RWPE1 (cell line): ENCODE results near the gene PHLPP1.

Experiments used
- CTCF ChIA-PET: fragments of 350-600 bp; sonication (Branson Sonifier 250); formaldehyde crosslinking; extraction: SDS; loops from one replicate; lab custom pipeline; 2021; lab: Yijun Ruan, JAX
- POLR2A ChIA-PET: fragments of 400-600 bp; formaldehyde crosslinking; extraction: SDS; loops from one replicate; lab custom pipeline; 2020; ENCODE audit warnings: antibody characterized with exemption; ENCODE audit not compliant: low non-redundant PET; lab: Yijun Ruan, JAX
- DNase-seq: peaks from one replicate; pipeline ENCODE4 v3.0.0; 2012; ENCODE audit warnings: low spot score
- H3K27ac ChIP-seq: fragments of 450-650 bp; 2 replicates; pipeline ENCODE4 v1.5.1; 2017
- TF ChIP-seq, protein P1 (sequence below): fragments of 450-650 bp; conservative IDR thresholded peaks from 2 replicates; pipeline ENCODE4 v1.5.1; 2017; ENCODE audit warnings: low read depth, mild to moderate bottlenecking

PHLPP1 gene

DNA sequence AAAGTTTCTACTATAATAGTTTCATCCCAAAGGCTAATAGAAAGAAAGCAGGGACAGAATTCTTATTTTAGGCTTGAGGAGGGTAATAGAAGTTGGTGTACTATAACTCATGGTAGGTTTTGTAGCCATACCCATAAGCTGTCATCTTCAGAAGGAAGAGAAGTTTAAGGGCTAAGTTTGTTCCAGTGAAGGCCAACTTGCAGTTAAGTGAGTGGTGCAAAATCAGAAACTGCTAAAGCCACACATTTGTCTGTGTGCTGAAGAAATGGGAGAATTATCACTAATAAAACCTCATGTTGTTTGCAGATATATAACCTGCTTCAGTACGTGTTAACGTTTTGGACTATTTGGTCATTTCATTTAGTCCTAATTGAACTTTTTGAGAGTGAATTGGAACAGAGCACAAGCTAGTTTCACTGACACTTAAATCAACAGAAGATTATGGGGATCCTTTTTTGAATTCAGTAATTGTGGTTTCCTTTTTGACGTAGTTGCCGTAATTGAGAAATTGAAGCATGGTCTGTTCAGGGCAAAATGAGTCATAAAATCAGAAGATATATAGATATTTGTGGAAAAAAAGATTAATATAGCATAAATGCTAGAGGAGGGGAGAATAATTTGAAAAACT lies 69.1 kb downstream of the PHLPP1 start:
- POLR2A ChIA-PET: no interaction called here

DNA sequence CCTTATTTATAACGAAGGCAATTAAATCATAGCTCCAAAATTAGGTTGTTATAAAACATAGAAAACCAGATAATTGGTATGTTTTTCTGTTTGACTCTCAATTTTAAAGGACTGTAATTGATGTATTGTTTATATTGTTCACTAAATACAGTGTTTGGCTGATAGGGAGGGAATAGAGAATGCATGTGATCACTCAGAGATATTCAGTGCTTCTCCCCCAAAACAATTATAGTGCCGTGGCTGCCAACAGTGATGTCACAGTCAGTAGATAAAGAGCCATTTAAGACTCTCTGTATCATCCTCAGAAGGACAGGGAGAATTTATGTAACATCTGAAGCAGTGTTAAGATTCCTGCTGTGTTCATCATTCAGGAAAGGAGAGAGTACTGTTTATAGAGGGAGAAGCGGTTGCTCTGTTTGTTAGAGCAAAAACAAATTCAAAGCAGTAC lies 69.6 kb downstream of the PHLPP1 start:
- ChIA-PET POLR2A (no interaction called here), CTCF (no interaction called here)
- TF ChIP-seq, protein P1, sequence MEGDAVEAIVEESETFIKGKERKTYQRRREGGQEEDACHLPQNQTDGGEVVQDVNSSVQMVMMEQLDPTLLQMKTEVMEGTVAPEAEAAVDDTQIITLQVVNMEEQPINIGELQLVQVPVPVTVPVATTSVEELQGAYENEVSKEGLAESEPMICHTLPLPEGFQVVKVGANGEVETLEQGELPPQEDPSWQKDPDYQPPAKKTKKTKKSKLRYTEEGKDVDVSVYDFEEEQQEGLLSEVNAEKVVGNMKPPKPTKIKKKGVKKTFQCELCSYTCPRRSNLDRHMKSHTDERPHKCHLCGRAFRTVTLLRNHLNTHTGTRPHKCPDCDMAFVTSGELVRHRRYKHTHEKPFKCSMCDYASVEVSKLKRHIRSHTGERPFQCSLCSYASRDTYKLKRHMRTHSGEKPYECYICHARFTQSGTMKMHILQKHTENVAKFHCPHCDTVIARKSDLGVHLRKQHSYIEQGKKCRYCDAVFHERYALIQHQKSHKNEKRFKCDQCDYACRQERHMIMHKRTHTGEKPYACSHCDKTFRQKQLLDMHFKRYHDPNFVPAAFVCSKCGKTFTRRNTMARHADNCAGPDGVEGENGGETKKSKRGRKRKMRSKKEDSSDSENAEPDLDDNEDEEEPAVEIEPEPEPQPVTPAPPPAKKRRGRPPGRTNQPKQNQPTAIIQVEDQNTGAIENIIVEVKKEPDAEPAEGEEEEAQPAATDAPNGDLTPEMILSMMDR: no peak
- H3K27ac ChIP-seq: no peak overlapping the region
- DNase-seq: no peak

More for the DNA sequence above, 69.1 kb downstream of the PHLPP1 start:
- no peak overlapping the region for H3K27ac ChIP-seq
- CTCF ChIA-PET: no interaction called here
- no peak for DNase-seq
- TF ChIP-seq, protein P1: no peak

DNA sequence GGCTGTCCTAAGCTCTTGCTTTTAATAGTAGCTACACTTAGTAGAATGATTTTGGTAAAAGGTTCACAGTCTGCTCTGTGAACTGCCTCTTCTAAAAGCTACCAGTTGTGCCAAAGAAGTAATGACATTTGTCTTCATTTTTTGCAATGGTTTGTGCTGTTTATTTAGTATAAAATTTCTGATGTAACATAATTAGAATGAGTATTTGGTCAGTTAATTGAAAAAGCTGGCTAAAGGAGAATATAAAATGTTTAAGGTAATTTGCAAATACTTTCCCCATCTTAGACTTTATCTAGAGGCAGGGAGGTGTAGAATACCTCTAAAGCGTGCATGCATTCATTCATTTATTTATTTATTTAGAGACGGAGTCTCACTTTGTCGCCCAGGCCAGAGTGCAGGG lies 71.3 kb downstream of the PHLPP1 start:
- TF ChIP-seq, protein P1: no peak
- no peak for DNase-seq
- ChIA-PET POLR2A (no interaction called here), CTCF (interaction anchor here (0.7 kb wide), 1 partner anchor 194 kb away, joined by 5 read pairs; no protein-coding TSS in a partner anchor)
- H3K27ac ChIP-seq: no peak overlapping the region

DNA sequence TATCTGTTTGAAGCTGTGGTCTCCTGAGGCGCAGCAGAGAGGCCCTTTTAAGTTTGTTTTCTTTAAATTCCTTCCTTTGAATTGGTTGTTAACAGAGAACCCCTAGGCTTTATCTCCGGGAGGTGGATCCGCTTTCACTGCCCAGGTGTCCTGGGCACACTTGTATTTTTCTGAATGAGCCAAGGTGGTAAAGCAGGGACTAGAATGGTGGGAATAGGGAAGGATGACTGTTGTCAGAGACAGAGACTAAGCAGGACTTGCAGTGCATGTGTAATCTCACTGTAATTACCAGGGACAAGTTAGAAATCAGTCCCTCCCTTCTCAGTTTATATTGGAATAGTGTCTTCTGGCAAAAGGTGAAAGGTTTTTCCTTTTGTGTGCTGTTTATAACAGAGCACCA lies 72.8 kb downstream of the PHLPP1 start:
- POLR2A ChIA-PET: no interaction called here
- TF ChIP-seq, protein P1: no peak
- CTCF ChIA-PET: interaction anchor here (0.6 to 1.1 kb wide), 2 partner anchors 73 to 203 kb away, joined by 3 to 4 read pairs; partner anchors contain the start of gene PHLPP1
- no peak overlapping the region for H3K27ac ChIP-seq
- no peak for DNase-seq

DNA sequence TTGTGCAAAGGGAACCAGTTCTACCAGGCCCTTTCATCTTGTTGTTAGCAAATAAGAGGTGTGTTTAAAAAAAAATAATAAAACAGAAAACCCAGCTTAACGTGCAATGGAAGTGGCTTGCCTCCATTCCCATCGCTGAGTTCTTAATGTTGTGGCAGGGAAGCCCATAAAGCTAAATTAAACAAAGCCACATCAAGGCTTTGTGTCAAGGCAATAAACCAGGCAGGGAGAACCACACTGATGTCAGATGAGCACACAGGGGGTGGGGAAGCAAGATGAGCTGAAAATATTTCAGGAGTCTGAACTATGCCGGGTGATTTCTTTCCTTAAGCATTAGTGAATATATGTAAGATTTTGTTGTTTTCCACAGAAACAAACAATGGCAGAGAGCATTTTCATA lies 73.5 kb downstream of the PHLPP1 start:
- no peak overlapping the region for H3K27ac ChIP-seq
- POLR2A ChIA-PET: no interaction called here
- CTCF ChIA-PET: interaction anchor here (0.6 to 1.1 kb wide), 2 partner anchors 74 to 204 kb away, joined by 3 to 4 read pairs; partner anchors contain the start of gene PHLPP1
- TF ChIP-seq, protein P1: no peak
- DNase-seq: no peak

DNA sequence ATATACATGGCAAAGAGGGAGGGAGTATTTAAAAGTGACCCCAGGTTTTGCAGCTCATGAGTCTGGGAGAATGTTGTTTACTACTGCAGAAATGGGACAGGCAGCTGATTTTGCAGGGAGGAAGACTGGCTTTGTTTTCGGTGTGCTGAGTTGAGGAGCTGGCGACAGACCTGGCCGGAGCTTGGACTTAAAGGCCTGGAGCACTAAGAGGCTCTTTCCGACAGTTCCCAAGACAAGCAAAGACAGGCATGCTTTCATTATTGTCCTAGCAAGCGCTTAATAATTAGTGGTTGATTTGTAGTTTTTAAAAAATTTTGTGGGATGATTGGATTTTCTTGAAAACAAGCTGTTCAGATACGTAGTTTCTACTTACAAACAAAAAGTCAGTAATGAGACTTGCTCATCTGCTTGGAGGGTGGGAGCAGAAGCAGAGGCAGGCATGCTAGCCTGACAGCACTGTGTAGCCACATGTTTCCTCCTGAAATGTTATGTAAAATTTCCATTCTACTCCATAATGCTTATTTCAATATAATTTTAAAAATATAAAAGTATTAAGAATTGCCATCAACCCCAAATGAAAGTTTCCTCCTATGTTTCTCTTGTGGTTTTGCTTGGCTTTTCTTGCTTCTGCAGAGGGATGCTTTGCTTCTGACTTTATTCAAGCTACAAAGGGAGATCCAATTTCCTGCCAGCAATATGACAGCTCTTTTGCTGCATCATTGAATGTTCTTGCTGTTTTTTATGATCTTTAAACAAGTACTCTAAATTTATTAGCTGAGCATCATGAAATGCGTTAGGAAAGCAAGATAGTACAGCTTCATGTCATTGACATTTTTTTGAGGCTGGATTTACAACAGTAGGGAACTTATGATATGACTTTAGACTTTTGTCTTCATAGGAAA lies 75.8 kb downstream of the PHLPP1 start:
- ChIA-PET CTCF (no interaction called here), POLR2A (no interaction called here)
- TF ChIP-seq, protein P1: no peak
- DNase-seq: no peak
- no peak overlapping the region for H3K27ac ChIP-seq
